IPS DF 4.7 (cell line): ENCODE results near the gene RNF11.
"Not testable (repeated sequence)": the region's sequence is repeated elsewhere in the genome, so short reads cannot be mapped to it uniquely, and the experiment has no call there.

Experiments used
- DNase-seq: peaks from one replicate; pipeline ENCODE4 v3.0.0-alpha.2; 2013; ENCODE audit warnings: low spot score; ENCODE audit errors: extremely low read depth

The RNF11 gene

GRCh38 chr1:51235673-51236530, at the start of gene RNF11:
Gene RNF11, plus strand, starts transcription at chr1:51236273. Its CDS starts 484 bp downstream, at chr1:51236757.
- DNase-seq: peak; percentile 33

GRCh38 chr1:51188230-51188629, 47.8 kb upstream of the RNF11 start:
- DNase-seq: no peak

GRCh38 chr1:51189421-51190073, 46.5 kb upstream of the RNF11 start:
- peak; percentile 16 for DNase-seq

GRCh38 chr1:51190961-51191360, 45.1 kb upstream of the RNF11 start:
- DNase-seq: no peak

GRCh38 chr1:51192213-51192843, 43.7 kb upstream of the RNF11 start:
- DNase-seq: peak; percentile 41

- DNase-seq: no peak
These were observed 42.5 kb upstream of the RNF11 start for GRCh38 chr1:51193564-51193963.

- no peak for DNase-seq
These were observed 32.8 kb upstream of the RNF11 start for GRCh38 chr1:51203121-51203873.

GRCh38 chr1:51203874-51204245, 32.2 kb upstream of the RNF11 start:
- DNase-seq: no peak

GRCh38 chr1:51210055-51210454, 26.0 kb upstream of the RNF11 start:
- no peak for DNase-seq

- no peak for DNase-seq
These were observed 25.4 kb upstream of the RNF11 start for GRCh38 chr1:51210676-51211075.

GRCh38 chr1:51214615-51215131, 21.4 kb upstream of the RNF11 start:
- no peak for DNase-seq

- no peak for DNase-seq
These were observed 20.9 kb upstream of the RNF11 start for GRCh38 chr1:51215169-51215568.

GRCh38 chr1:51216631-51217030, 19.4 kb upstream of the RNF11 start:
- no peak for DNase-seq

GRCh38 chr1:51217101-51217500, 19.0 kb upstream of the RNF11 start:
- DNase-seq: no peak

GRCh38 chr1:51218570-51218969, 17.5 kb upstream of the RNF11 start:
- no peak for DNase-seq

- no peak for DNase-seq
These were observed 17.1 kb upstream of the RNF11 start for GRCh38 chr1:51219022-51219421.

- not testable (repeated sequence) for DNase-seq
These were observed 14.5 kb upstream of the RNF11 start for GRCh38 chr1:51221529-51221928.

- DNase-seq: no peak
These were observed 13.8 kb upstream of the RNF11 start for GRCh38 chr1:51222136-51222787.

- DNase-seq: no peak
These were observed 13.3 kb upstream of the RNF11 start for GRCh38 chr1:51222809-51223208.

- no peak for DNase-seq
These were observed 11.8 kb upstream of the RNF11 start for GRCh38 chr1:51224255-51224654.
